ENCODE results near the gene SLCO1A2. TPM values are rescaled to one million over a fixed set of nuclear protein-coding genes. Genes with fewer than 3 reads are reported as not detected.
"Not testable (repeated sequence)": the region's sequence is repeated elsewhere in the genome, so short reads cannot be mapped to it uniquely, and the experiment has no call there.

SLCO1A2 gene
- total RNA-seq (2014; rRNA removed; shearing (Covaris generic)), result not detected in 2 replicates

GRCh38 chr12:21334771-21335325 is at the start of gene SLCO1A2:
TSS of gene SLCO1A2 (minus strand) at chr12:21334917. CDS start at chr12:21334647, 270 bp downstream.
- DNase-seq (ENCODE audit: low spot score), result no peak
- in situ Hi-C loops (cut with HindIII; ENCODE audit: low sequenced_read_pairs), result no loop called here

GRCh38 chr12:21384261-21384660 is 49.5 kb upstream of the SLCO1A2 start:
- in situ Hi-C loops (cut with HindIII; ENCODE audit: low sequenced_read_pairs), result no loop called here
- DNase-seq (ENCODE audit: low spot score), result no peak

GRCh38 chr12:21381320-21381719 is 46.6 kb upstream of the SLCO1A2 start:
- in situ Hi-C loops (cut with HindIII; ENCODE audit: low sequenced_read_pairs); DNase-seq (ENCODE audit: low spot score): not testable (repeated sequence)

GRCh38 chr12:21379218-21379617 is 44.5 kb upstream of the SLCO1A2 start:
- no peak for DNase-seq (ENCODE audit: low spot score)
- in situ Hi-C loops (cut with HindIII; ENCODE audit: low sequenced_read_pairs), result no loop called here

- DNase-seq (ENCODE audit: low spot score), result no peak
- in situ Hi-C loops (cut with HindIII; ENCODE audit: low sequenced_read_pairs), result no loop called here
Observed at GRCh38 chr12:21372602-21373001, 37.9 kb upstream of the SLCO1A2 start, which contains the start of gene IAPP. TSS of gene IAPP (plus strand) at chr12:21372902. CDS start at chr12:21373352, 450 bp downstream.

GRCh38 chr12:21370845-21371449 is 36.2 kb upstream of the SLCO1A2 start:
- DNase-seq (ENCODE audit: low spot score), result no peak
- in situ Hi-C loops (cut with HindIII; ENCODE audit: low sequenced_read_pairs), result no loop called here

GRCh38 chr12:21369141-21369980 is 34.6 kb upstream of the SLCO1A2 start:
- DNase-seq (ENCODE audit: low spot score), result no peak

GRCh38 chr12:21360632-21361031 is 25.9 kb upstream of the SLCO1A2 start:
- DNase-seq (ENCODE audit: low spot score); in situ Hi-C loops (cut with HindIII; ENCODE audit: low sequenced_read_pairs): not testable (repeated sequence)

More at GRCh38 chr12:21369141-21369980, 34.6 kb upstream of the SLCO1A2 start:
- in situ Hi-C loops (cut with HindIII; ENCODE audit: low sequenced_read_pairs), result no loop called here

- DNase-seq (ENCODE audit: low spot score), result peak; percentile 14
- in situ Hi-C loops (cut with HindIII; ENCODE audit: low sequenced_read_pairs), result no loop called here
Observed at GRCh38 chr12:21354641-21355040, 19.9 kb upstream of the SLCO1A2 start.

- no peak for DNase-seq (ENCODE audit: low spot score)
- in situ Hi-C loops (cut with HindIII; ENCODE audit: low sequenced_read_pairs), result no loop called here
Observed at GRCh38 chr12:21353948-21354347, 19.2 kb upstream of the SLCO1A2 start.

- in situ Hi-C loops (cut with HindIII; ENCODE audit: low sequenced_read_pairs), result no loop called here
- DNase-seq (ENCODE audit: low spot score), result peak; percentile 99
Observed at GRCh38 chr12:21353487-21353886, 18.8 kb upstream of the SLCO1A2 start.

- in situ Hi-C loops (cut with HindIII; ENCODE audit: low sequenced_read_pairs), result no loop called here
- DNase-seq (ENCODE audit: low spot score), result no peak
Observed at GRCh38 chr12:21350975-21351374, 16.3 kb upstream of the SLCO1A2 start.

GRCh38 chr12:21346542-21347205 is 12.0 kb upstream of the SLCO1A2 start:
- in situ Hi-C loops (cut with HindIII; ENCODE audit: low sequenced_read_pairs), result no loop called here
- no peak for DNase-seq (ENCODE audit: low spot score)

GRCh38 chr12:21343636-21344035 is 8.9 kb upstream of the SLCO1A2 start:
- no peak for DNase-seq (ENCODE audit: low spot score)
- in situ Hi-C loops (cut with HindIII; ENCODE audit: low sequenced_read_pairs), result no loop called here

GRCh38 chr12:21341769-21342168 is 7.1 kb upstream of the SLCO1A2 start:
- in situ Hi-C loops (cut with HindIII; ENCODE audit: low sequenced_read_pairs), result no loop called here
- no peak for DNase-seq (ENCODE audit: low spot score)

- in situ Hi-C loops (cut with HindIII; ENCODE audit: low sequenced_read_pairs), result no loop called here
- no peak for DNase-seq (ENCODE audit: low spot score)
Observed at GRCh38 chr12:21340403-21340802, 5.7 kb upstream of the SLCO1A2 start.

GRCh38 chr12:21339921-21340320 is 5.2 kb upstream of the SLCO1A2 start:
- in situ Hi-C loops (cut with HindIII; ENCODE audit: low sequenced_read_pairs), result no loop called here

GRCh38 chr12:21337959-21338744 is 3.4 kb upstream of the SLCO1A2 start:
- in situ Hi-C loops (cut with HindIII; ENCODE audit: low sequenced_read_pairs), result no loop called here
- DNase-seq (ENCODE audit: low spot score), result peak; percentile 97

More at GRCh38 chr12:21339921-21340320, 5.2 kb upstream of the SLCO1A2 start:
- no peak for DNase-seq (ENCODE audit: low spot score)

- in situ Hi-C loops (cut with HindIII; ENCODE audit: low sequenced_read_pairs), result no loop called here
Observed at GRCh38 chr12:21337453-21337852, 2.7 kb upstream of the SLCO1A2 start.

More at GRCh38 chr12:21337453-21337852, 2.7 kb upstream of the SLCO1A2 start:
- peak; percentile 57 for DNase-seq (ENCODE audit: low spot score)
